HepG2 (cell line): ENCODE results near the gene PTEN. TPM values are rescaled to one million over a fixed set of nuclear protein-coding genes. Genes with fewer than 3 reads are reported as not detected.

Experiments used
- HOXA3 ChIP-seq: sonication (generic); formaldehyde crosslinking; IDR thresholded peaks from 2 replicates; pipeline ENCODE4 v1.5.0; 2020; ENCODE audit warnings: missing genetic modification reagents
- IKZF4 ChIP-seq: sonication (generic); formaldehyde crosslinking; IDR thresholded peaks from 2 replicates; pipeline ENCODE4 v1.5.1; 2020; ENCODE audit warnings: borderline replicate concordance, mild to moderate bottlenecking, low read depth, missing genetic modification reagents; ENCODE audit errors: not compliant biosample characterization
- JDP2 ChIP-seq: sonication (generic); formaldehyde crosslinking; IDR thresholded peaks from 2 replicates; pipeline ENCODE4 v1.8.1; 2022; ENCODE audit warnings: missing genetic modification reagents, borderline replicate concordance
- KDM2A ChIP-seq: sonication (generic); formaldehyde crosslinking; IDR thresholded peaks from 2 replicates; pipeline ENCODE4 v1.4.0; 2020; ENCODE audit warnings: low read depth, missing genetic modification reagents, borderline replicate concordance
- KMT2B ChIP-seq: IDR thresholded peaks from 2 replicates; pipeline ENCODE4 v1.6.1; 2016; ENCODE audit warnings: missing genetic modification reagents, missing compliant biosample characterization
- LCORL ChIP-seq, 2 experiments: fragments of 450-650 bp in 1 of 2; sonication (generic) in 1 of 2; formaldehyde crosslinking in 1 of 2; IDR thresholded peaks; 2 replicates each; pipeline versions ENCODE4 v1.5.0 to v1.6.1; 2017 to 2020; ENCODE audit warnings: antibody characterized with exemption in 1 of 2, missing genetic modification reagents in 1 of 2
- MED13 ChIP-seq: sonication (generic); formaldehyde crosslinking; IDR thresholded peaks from 2 replicates; pipeline ENCODE4 v1.5.0; 2020; ENCODE audit warnings: missing genetic modification reagents
- NFATC3 ChIP-seq: sonication (generic); formaldehyde crosslinking; IDR thresholded peaks from 2 replicates; pipeline ENCODE4 v1.5.1; 2020; ENCODE audit warnings: mild to moderate bottlenecking, missing genetic modification reagents
- NKX3-1 ChIP-seq: sonication (generic); formaldehyde crosslinking; IDR thresholded peaks from 2 replicates; pipeline ENCODE4 v1.5.0; 2020; ENCODE audit warnings: missing genetic modification reagents
- NR2F6 ChIP-seq, 2 experiments: IDR thresholded peaks; 2 replicates each; pipeline ENCODE4 v1.6.1; 2016; ENCODE audit warnings: antibody characterized with exemption in 1 of 2, mild to moderate bottlenecking in 1 of 2
- PHF20 ChIP-seq: sonication (generic); formaldehyde crosslinking; IDR thresholded peaks from 2 replicates; pipeline ENCODE4 v1.5.0; 2020; ENCODE audit warnings: mild to moderate bottlenecking, missing genetic modification reagents
- RFX5 ChIP-seq: IDR thresholded peaks from 2 replicates; pipeline ENCODE4 v1.6.1; 2011; ENCODE audit warnings: low read depth, low read length, improper control_type of control experiment
- TBX2 ChIP-seq: sonication (generic); formaldehyde crosslinking; IDR thresholded peaks from 2 replicates; pipeline ENCODE4 v1.5.0; 2020; ENCODE audit warnings: missing genetic modification reagents, mild to moderate bottlenecking, borderline replicate concordance
- ZNF431 ChIP-seq: sonication (generic); formaldehyde crosslinking; IDR thresholded peaks from 2 replicates; pipeline ENCODE4 v1.9.0; 2022; ENCODE audit warnings: missing genetic modification reagents, low read depth, mild to moderate bottlenecking, borderline replicate concordance
- ZNF567 ChIP-seq: sonication (generic); formaldehyde crosslinking; IDR thresholded peaks from 2 replicates; pipeline ENCODE4 v1.8.1; 2023; ENCODE audit warnings: mild to moderate bottlenecking, missing genetic modification reagents, borderline replicate concordance
- ZNF629 ChIP-seq: sonication (generic); formaldehyde crosslinking; conservative IDR thresholded peaks from 2 replicates; pipeline ENCODE4 v1.5.0; 2020; ENCODE audit warnings: missing genetic modification reagents
- ZNF883 ChIP-seq: sonication (generic); formaldehyde crosslinking; IDR thresholded peaks from 2 replicates; pipeline ENCODE4 v1.5.1; 2020; ENCODE audit warnings: mild to moderate bottlenecking, missing genetic modification reagents; ENCODE audit errors: not compliant biosample characterization
- polyA plus RNA-seq, 8 experiments: library from polyadenylated mRNA; depleted of rRNA in 3 of 8; stranded (reverse) in 7 of 8; unstranded in 1 of 8; fragments of >200 nt; fragmentation: Illumina TruSeq in 4 of 8; extraction: Trizol in 4 of 8; gene quantifications; 2 replicates each; pipeline versions ENCODE4 v1.2.1 to v1.2.3, GENCODE V29; 2011 to 2016; ENCODE audit warnings: low read depth in 4 of 8, missing spikeins in 1 of 8, mixed read lengths in 1 of 8; ENCODE audit not compliant: insufficient read depth in 1 of 8
- total RNA-seq, 5 experiments: library from RNA; depleted of rRNA; stranded (reverse); fragments of >200 nt; fragmentation: Illumina TruSeq; extraction: Trizol; gene quantifications; 2 replicates each; pipeline ENCODE4 v1.2.3, GENCODE V29; 2016; ENCODE audit warnings: low read depth in 1 of 5
- TF ChIP-seq, protein P1 (sequence below): sonication (generic); formaldehyde crosslinking; IDR thresholded peaks from 2 replicates; pipeline ENCODE4 v1.4.0; 2020; ENCODE audit warnings: mild to moderate bottlenecking, missing genetic modification reagents
- TF ChIP-seq, protein P2 (sequence below): sonication (generic); formaldehyde crosslinking; conservative IDR thresholded peaks from 2 replicates; pipeline ENCODE4 v1.8.0; 2022; ENCODE audit warnings: mild to moderate bottlenecking, moderate library complexity, missing genetic modification reagents
- TF ChIP-seq, protein P3 (sequence below): sonication (generic); formaldehyde crosslinking; IDR thresholded peaks from 2 replicates; pipeline ENCODE4 v1.5.1; 2020; ENCODE audit warnings: missing genetic modification reagents, mild to moderate bottlenecking, borderline replicate concordance

The PTEN gene
- total and polyA plus RNA-seq, 2 of the 13 experiments (the other 11 are each of a cell fraction or from before 2014, with no cell fraction given) = 30.3 to 61.3 TPM

DNA sequence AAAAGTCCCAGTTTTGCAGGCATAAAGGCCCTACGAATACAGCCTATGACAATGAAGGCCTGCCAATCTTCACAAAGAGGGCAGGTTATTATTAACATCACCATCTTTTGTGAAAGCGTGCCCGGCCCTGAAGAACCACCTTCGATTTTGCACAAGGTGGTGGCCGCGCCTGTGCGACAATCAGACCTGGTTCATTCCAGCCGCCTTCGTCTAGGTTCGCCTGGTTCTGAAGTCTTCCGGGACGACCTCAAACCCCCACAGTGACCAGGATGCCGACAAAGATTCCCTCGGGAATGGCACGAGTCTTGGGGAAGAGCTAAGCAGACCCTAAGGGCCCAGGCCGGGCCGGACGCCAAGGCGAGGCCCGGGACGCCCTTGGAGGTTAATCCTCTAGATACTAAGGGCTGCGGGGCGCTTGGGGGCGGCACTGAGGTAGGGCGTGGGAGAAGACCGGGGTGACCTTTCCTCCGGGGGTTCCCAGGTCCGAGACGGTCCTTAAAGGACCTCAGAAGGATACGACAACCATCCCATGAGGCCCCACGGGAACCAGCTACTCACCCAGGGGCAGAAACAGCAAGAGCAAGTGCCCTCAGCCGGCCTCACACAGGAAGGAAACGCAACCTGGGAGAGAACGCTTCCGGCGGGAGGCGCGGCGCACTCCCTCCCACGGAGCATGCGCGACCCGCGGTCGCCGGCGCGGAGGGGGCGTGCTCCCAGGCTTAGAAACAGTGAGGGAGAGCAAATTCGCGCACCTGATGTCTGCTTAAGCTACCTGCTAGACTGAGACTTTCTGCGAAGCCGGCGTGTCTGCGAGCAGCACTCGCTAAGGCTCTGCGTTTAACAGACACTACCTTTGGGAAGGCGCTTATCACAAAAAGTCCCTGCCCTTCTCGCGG is 45.6 kb upstream of the PTEN start, which contains the start of gene ATAD1 (continued):
- TF ChIP-seq, protein P1, sequence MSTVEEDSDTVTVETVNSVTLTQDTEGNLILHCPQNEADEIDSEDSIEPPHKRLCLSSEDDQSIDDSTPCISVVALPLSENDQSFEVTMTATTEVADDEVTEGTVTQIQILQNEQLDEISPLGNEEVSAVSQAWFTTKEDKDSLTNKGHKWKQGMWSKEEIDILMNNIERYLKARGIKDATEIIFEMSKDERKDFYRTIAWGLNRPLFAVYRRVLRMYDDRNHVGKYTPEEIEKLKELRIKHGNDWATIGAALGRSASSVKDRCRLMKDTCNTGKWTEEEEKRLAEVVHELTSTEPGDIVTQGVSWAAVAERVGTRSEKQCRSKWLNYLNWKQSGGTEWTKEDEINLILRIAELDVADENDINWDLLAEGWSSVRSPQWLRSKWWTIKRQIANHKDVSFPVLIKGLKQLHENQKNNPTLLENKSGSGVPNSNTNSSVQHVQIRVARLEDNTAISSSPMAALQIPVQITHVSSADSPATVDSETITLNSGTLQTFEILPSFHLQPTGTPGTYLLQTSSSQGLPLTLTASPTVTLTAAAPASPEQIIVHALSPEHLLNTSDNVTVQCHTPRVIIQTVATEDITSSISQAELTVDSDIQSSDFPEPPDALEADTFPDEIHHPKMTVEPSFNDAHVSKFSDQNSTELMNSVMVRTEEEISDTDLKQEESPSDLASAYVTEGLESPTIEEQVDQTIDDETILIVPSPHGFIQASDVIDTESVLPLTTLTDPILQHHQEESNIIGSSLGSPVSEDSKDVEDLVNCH (CRISPR knock-in tag) = no peak
- peak; percentile 63; the same call in 1 of the 2 replicates for TF ChIP-seq KDM2A (CRISPR knock-in tag)
- TF ChIP-seq, protein P2, sequence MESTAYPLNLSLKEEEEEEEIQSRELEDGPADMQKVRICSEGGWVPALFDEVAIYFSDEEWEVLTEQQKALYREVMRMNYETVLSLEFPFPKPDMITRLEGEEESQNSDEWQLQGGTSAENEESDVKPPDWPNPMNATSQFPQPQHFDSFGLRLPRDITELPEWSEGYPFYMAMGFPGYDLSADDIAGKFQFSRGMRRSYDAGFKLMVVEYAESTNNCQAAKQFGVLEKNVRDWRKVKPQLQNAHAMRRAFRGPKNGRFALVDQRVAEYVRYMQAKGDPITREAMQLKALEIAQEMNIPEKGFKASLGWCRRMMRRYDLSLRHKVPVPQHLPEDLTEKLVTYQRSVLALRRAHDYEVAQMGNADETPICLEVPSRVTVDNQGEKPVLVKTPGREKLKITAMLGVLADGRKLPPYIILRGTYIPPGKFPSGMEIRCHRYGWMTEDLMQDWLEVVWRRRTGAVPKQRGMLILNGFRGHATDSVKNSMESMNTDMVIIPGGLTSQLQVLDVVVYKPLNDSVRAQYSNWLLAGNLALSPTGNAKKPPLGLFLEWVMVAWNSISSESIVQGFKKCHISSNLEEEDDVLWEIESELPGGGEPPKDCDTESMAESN = peak; percentile 32; the same call in 1 of the 2 replicates
- no peak for TF ChIP-seq LCORL (IDR thresholded peaks at IDR 0.05)
- peak; percentile 40; the same call in 1 of the 2 replicates for TF ChIP-seq LCORL (CRISPR knock-in tag; IDR thresholded peaks at IDR 0.05)
- TF ChIP-seq IKZF4 = peak; percentile 4
- TF ChIP-seq HOXA3 (CRISPR knock-in tag) = peak; percentile 70; the same call in 1 of the 2 replicates
- TF ChIP-seq ZNF883 (CRISPR knock-in tag) = peak; percentile 72
- peak; percentile 87 for TF ChIP-seq KMT2B (CRISPR knock-in tag)
- TF ChIP-seq NR2F6 (IDR thresholded peaks at IDR 0.05) = peak; percentile 18; the same call in 1 of the 2 replicates
- peak; percentile 59 for TF ChIP-seq NR2F6 (CRISPR knock-in tag; IDR thresholded peaks at IDR 0.05)
- peak; percentile 86 for TF ChIP-seq PHF20 (CRISPR knock-in tag)
- TF ChIP-seq, protein P3, sequence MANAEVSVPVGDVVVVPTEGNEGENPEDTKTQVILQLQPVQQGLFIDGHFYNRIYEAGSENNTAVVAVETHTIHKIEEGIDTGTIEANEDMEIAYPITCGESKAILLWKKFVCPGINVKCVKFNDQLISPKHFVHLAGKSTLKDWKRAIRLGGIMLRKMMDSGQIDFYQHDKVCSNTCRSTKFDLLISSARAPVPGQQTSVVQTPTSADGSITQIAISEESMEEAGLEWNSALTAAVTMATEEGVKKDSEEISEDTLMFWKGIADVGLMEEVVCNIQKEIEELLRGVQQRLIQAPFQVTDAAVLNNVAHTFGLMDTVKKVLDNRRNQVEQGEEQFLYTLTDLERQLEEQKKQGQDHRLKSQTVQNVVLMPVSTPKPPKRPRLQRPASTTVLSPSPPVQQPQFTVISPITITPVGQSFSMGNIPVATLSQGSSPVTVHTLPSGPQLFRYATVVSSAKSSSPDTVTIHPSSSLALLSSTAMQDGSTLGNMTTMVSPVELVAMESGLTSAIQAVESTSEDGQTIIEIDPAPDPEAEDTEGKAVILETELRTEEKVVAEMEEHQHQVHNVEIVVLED (CRISPR knock-in tag) = peak; percentile 74; the same call in 1 of the 2 replicates
- TF ChIP-seq NKX3-1 (CRISPR knock-in tag) = peak; percentile 71
- TF ChIP-seq TBX2 (CRISPR knock-in tag) = peak; percentile 57; the same call in 1 of the 2 replicates
- TF ChIP-seq ZNF567 (CRISPR knock-in tag) = peak; percentile 36; the same call in 1 of the 2 replicates
- no peak for TF ChIP-seq JDP2 (CRISPR knock-in tag)
- TF ChIP-seq RFX5 = no peak
- peak; percentile 24; the same call in 1 of the 2 replicates for TF ChIP-seq ZNF629 (CRISPR knock-in tag)
- TF ChIP-seq ZNF431 (CRISPR knock-in tag) = 0 out of 2 replicates have a peak, but pooled peaks have one; percentile 20
- TF ChIP-seq NFATC3 = no peak
- 0 out of 2 replicates have a peak, but pooled peaks have one; percentile 10 for TF ChIP-seq MED13 (CRISPR knock-in tag)
